ENCODE measurements around the gene STPG3.
A peak's percentile ranks its signal among the peaks of the same experiment; 100 is the strongest.

STPG3 gene

DNA sequence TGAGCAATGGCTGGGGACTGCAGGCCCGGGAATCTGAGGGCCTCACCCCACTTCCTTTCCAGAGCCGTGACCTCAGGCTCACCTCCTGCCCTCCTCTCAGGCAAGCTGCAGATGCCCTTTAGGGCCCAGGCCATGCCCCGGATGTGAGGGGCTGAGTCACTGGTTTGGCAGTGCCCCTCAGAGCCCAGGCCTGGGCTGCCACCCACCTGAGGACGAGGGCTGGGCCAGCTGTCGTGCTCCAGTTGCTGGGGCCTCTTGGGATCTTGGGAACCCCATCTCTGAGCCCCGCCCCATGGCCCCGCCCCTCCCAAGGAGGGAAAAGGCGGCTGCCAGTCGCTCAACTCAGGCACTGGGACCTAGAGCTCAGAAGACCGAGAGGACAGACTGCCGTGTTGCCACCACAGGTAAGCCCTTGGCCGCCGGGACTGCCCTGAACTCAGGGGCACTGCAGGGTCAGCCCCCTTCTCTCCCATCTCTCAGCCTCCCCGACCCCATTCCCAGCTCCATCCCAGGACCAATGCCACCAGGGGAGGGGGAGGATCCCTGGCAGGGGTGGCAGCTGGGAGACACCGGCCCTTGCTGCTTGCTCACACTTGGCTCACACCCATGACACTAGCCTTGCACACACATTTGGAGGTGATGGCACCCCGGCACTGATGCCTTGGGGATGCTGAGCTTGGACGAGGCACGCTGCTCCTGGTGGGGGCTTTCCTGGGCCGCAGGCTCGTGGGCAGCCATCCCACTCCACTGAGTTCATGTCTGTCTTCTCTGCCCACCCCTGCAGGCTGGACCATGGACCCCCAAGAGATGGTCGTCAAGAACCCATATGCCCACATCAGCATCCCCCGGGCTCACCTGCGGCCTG, 26.0 kb upstream of the STPG3 start, which contains the start of gene CYSRT1:
Gene CYSRT1, plus strand, starts transcription at position 345 of the 865 bp plus-strand sequence. Its CDS starts 448 bp downstream, at position 793.
- DNase-seq (ENCODE audit: low read depth) = no peak
- TF ChIP-seq POLR2A (IDR thresholded peaks at IDR 0.05; ENCODE audit: extremely low read depth, insufficient read length) (no peak), MAX (IDR thresholded peaks at IDR 0.05; ENCODE audit: low read depth, low read length) (no peak), MYC (IDR thresholded peaks at IDR 0.05; ENCODE audit: low read depth, low read length) (no peak), CTCF (IDR thresholded peaks at IDR 0.05; ENCODE audit: low read depth, low read length) (no peak)
- peak within 1 kb of the TSS; percentile 68 for H3K4me3 ChIP-seq (ENCODE audit: low read depth, low read length)

GRCh38 chr9:137225699-137226331, 25.3 kb upstream of the STPG3 start:
- TF ChIP-seq POLR2A (IDR thresholded peaks at IDR 0.05; ENCODE audit: extremely low read depth, insufficient read length) = no peak
- no peak for TF ChIP-seq MAX (IDR thresholded peaks at IDR 0.05; ENCODE audit: low read depth, low read length)
- TF ChIP-seq MYC (IDR thresholded peaks at IDR 0.05; ENCODE audit: low read depth, low read length) = no peak
- DNase-seq (ENCODE audit: low read depth) = no peak
- no peak overlapping the region for H3K4me3 ChIP-seq (ENCODE audit: low read depth, low read length)

- H3K4me3 ChIP-seq (ENCODE audit: low read depth, low read length) = no peak overlapping the region
- TF ChIP-seq MAX (IDR thresholded peaks at IDR 0.05; ENCODE audit: low read depth, low read length) (no peak), MYC (IDR thresholded peaks at IDR 0.05; ENCODE audit: low read depth, low read length) (no peak), CTCF (IDR thresholded peaks at IDR 0.05; ENCODE audit: low read depth, low read length) (no peak), POLR2A (IDR thresholded peaks at IDR 0.05; ENCODE audit: extremely low read depth, insufficient read length) (no peak)
- no peak for DNase-seq (ENCODE audit: low read depth)
These were observed 24.6 kb upstream of the STPG3 start for GRCh38 chr9:137226338-137227053.

DNA sequence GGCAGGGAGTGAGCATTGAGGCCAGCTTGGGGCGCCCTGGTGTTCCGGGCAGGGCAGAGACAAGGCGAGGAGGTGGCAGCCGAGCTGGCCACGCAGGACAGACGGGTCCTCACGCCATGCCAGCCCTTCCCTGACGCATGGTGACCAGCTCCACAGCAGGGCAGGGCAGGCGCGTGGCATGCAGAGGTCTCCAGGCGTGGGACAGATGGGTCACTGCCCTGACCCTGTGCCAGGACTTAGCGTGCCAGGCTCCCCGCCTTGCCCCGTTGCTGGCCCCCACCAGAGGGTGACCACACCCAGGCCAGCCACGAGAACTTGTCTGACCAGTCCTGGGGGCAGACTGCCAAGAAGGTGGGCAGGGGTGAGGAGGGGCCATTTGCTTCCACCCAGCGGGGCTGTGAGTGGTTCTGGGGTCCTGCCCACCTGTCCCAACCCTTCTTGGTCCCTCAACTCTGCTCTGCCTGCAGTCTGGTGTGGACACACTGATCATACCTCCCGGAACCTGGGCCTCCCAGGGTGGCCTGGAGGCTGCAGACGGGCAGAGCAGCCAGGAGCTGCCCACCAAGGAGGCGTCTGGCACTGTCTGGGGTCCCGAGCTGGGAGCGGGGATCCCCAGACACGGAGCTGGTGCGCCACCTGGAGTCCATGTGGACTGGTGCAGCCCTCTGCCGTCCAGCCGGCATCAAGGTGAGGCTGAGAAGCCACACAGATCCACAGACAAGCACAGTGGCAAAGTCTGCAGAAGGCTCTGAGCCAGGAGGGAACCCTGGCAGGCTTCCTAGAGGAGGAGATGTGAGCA, 23.8 kb upstream of the STPG3 start, which contains the start of gene RNF224:
Gene RNF224, plus strand, starts transcription at position 449 of the 799 bp plus-strand sequence. CDS start 834 bp downstream, outside the sequence.
- H3K4me3 ChIP-seq (ENCODE audit: low read depth, low read length) = no peak within 1 kb of the TSS
- peak; percentile 80 for DNase-seq (ENCODE audit: low read depth)
- TF ChIP-seq MAX (IDR thresholded peaks at IDR 0.05; ENCODE audit: low read depth, low read length) = peak; percentile 87
- TF ChIP-seq MYC (IDR thresholded peaks at IDR 0.05; ENCODE audit: low read depth, low read length) = 0 out of 2 replicates have a peak, but pooled peaks have one; percentile 51
- TF ChIP-seq CTCF (IDR thresholded peaks at IDR 0.05; ENCODE audit: low read depth, low read length) = peak; percentile 76
- no peak for TF ChIP-seq POLR2A (IDR thresholded peaks at IDR 0.05; ENCODE audit: extremely low read depth, insufficient read length)

DNA sequence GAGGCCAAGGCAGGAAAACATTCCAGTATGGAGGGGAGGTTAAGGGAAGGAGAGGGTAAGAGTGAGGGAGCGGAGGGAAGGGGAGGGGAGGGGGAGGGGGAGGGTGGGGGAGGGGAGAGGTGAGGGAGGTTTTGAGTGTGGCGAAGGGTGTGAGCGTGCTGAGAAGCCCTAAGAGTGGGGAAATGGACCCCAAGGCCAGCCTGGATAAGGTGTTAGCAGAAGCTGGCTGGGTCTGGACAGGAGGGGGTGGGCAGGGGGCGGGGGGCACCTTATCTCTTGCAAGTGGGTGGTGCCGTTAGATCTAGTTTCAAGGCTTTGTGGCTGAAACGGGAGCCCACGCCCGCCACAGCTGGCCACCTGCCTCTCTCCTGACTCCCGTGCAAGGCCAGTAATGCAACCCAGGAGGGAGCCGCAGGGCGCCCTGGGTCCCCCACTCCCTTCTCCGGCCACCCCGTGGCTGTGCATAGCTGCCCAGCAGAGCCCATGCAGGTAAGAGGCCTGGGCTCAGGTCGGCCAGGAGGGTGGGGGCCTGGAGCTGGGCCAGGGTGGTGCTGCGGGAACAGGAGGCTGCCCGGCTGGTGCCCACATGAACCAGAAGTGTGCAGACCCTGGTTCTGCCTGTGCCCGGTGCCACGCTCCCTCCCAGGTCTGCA, 23.1 kb upstream of the STPG3 start:
- TF ChIP-seq MAX (IDR thresholded peaks at IDR 0.05; ENCODE audit: low read depth, low read length) (no peak), MYC (IDR thresholded peaks at IDR 0.05; ENCODE audit: low read depth, low read length) (no peak), POLR2A (IDR thresholded peaks at IDR 0.05; ENCODE audit: extremely low read depth, insufficient read length) (no peak), CTCF (IDR thresholded peaks at IDR 0.05; ENCODE audit: low read depth, low read length) (no peak)

More for the DNA sequence above, 23.1 kb upstream of the STPG3 start:
- H3K4me3 ChIP-seq (ENCODE audit: low read depth, low read length) = no peak overlapping the region
- DNase-seq (ENCODE audit: low read depth) = no peak

All from NB4 (cell line).